ENCODE results near the gene ALDH1L2. TPM values are rescaled to one million over a fixed set of nuclear protein-coding genes. Genes with fewer than 3 reads are reported as not detected.

Gene ALDH1L2
- total RNA-seq, 1 experiment from 2014 or later = 7.7 TPM

DNA sequence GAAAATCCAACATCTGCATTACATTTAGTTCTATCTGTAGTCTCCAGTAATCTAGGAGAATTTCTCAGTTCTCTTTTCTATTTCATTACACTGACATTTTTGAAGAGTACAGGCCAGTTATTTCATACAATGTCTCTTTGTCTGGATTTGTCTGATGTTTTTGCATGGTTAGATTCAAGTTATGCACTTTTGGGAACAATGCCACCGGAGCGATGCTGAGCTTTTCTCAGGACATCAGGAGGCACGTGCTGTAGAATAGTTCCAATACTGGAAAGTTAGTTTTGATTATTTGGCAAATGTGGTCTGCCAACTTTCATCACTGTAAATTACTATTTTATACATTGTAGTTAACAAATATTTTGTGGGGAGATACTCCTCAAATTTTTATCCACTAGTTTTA is 43.1 kb downstream of the ALDH1L2 start (continued):
- TF ChIP-seq, protein P1, sequence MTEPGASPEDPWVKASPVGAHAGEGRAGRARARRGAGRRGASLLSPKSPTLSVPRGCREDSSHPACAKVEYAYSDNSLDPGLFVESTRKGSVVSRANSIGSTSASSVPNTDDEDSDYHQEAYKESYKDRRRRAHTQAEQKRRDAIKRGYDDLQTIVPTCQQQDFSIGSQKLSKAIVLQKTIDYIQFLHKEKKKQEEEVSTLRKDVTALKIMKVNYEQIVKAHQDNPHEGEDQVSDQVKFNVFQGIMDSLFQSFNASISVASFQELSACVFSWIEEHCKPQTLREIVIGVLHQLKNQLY (CRISPR knock-in tag; IDR thresholded peaks at IDR 0.05) = no peak
- no peak for TF ChIP-seq OVOL2 (CRISPR knock-in tag; IDR thresholded peaks at IDR 0.05; ENCODE audit: borderline replicate concordance)
- TF ChIP-seq IRF1 (CRISPR knock-in tag; IDR thresholded peaks at IDR 0.05) = no peak
- TF ChIP-seq JAZF1 (CRISPR knock-in tag; IDR thresholded peaks at IDR 0.05) = no peak
- no peak for TF ChIP-seq NR1H2 (CRISPR knock-in tag; IDR thresholded peaks at IDR 0.05)
- no peak for TF ChIP-seq TCF7 (CRISPR knock-in tag; IDR thresholded peaks at IDR 0.05; ENCODE audit: low read depth)
- TF ChIP-seq CDX4 (CRISPR knock-in tag; IDR thresholded peaks at IDR 0.05; ENCODE audit: borderline replicate concordance) = no peak
- TF ChIP-seq FOXK1 (CRISPR knock-in tag; IDR thresholded peaks at IDR 0.05) = no peak
- no peak for TF ChIP-seq ATF3 (CRISPR knock-in tag; conservative IDR thresholded peaks at IDR 0.05)
- no peak for TF ChIP-seq RORB (CRISPR knock-in tag; IDR thresholded peaks at IDR 0.05)
- TF ChIP-seq ZNF232 (CRISPR knock-in tag; IDR thresholded peaks at IDR 0.05) = no peak
- no peak for TF ChIP-seq SMAD4 (CRISPR knock-in tag; IDR thresholded peaks at IDR 0.05)

DNA sequence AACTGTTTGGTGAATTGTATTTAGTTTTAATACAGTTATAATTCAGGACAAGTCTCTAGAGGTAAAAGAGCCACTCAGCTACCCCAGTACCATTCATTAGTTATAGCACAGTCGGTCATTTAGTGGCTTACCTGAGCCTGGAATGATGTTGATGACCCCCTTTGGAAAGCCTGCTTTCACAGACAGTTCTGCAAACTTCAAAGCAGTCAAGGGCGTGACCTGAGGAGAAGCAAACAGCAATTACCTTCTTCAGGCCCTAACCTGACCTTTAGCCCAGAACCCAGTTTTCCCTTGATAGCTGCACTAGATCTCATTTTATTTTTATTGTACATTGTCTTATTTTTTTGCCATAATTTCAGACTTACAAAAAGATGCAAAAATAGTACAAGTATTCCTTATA is 43.8 kb downstream of the ALDH1L2 start:
- no peak for DNase-seq (ENCODE audit: low spot score)
- POLR2A ChIA-PET = interaction anchor here (0.6 kb wide), 1 partner anchor 934 kb away, joined by 5 read pairs; no protein-coding TSS in a partner anchor
- CTCF ChIA-PET = no interaction called here

More for the DNA sequence above, 43.8 kb downstream of the ALDH1L2 start:
- Mint-ChIP-seq H3K9me3 (no peaks in the 10 kb centered on the region), H3K36me3 (no peaks in the 10 kb centered on the region), H3K4me1 (no peaks in the 10 kb centered on the region), H3K4me3 (no peak overlapping the region), H3K27ac (no peak overlapping the region), H3K27me3 (ENCODE audit: low read depth) (no peaks in the 10 kb centered on the region)
- no peak for ATAC-seq
- TF ChIP-seq TP53 (CRISPR knock-in tag; IDR thresholded peaks at IDR 0.05) (no peak), ELF4 (CRISPR knock-in tag; IDR thresholded peaks at IDR 0.05; ENCODE audit: low read depth) (no peak), SOX15 (CRISPR knock-in tag; IDR thresholded peaks at IDR 0.05) (no peak), USF2 (CRISPR knock-in tag; IDR thresholded peaks at IDR 0.05) (no peak), ZNF138 (CRISPR knock-in tag; conservative IDR thresholded peaks at IDR 0.05) (no peak)
- TF ChIP-seq, protein P2, sequence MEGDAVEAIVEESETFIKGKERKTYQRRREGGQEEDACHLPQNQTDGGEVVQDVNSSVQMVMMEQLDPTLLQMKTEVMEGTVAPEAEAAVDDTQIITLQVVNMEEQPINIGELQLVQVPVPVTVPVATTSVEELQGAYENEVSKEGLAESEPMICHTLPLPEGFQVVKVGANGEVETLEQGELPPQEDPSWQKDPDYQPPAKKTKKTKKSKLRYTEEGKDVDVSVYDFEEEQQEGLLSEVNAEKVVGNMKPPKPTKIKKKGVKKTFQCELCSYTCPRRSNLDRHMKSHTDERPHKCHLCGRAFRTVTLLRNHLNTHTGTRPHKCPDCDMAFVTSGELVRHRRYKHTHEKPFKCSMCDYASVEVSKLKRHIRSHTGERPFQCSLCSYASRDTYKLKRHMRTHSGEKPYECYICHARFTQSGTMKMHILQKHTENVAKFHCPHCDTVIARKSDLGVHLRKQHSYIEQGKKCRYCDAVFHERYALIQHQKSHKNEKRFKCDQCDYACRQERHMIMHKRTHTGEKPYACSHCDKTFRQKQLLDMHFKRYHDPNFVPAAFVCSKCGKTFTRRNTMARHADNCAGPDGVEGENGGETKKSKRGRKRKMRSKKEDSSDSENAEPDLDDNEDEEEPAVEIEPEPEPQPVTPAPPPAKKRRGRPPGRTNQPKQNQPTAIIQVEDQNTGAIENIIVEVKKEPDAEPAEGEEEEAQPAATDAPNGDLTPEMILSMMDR (IDR thresholded peaks at IDR 0.05) = no peak
- TF ChIP-seq, protein P3, sequence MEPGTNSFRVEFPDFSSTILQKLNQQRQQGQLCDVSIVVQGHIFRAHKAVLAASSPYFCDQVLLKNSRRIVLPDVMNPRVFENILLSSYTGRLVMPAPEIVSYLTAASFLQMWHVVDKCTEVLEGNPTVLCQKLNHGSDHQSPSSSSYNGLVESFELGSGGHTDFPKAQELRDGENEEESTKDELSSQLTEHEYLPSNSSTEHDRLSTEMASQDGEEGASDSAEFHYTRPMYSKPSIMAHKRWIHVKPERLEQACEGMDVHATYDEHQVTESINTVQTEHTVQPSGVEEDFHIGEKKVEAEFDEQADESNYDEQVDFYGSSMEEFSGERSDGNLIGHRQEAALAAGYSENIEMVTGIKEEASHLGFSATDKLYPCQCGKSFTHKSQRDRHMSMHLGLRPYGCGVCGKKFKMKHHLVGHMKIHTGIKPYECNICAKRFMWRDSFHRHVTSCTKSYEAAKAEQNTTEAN (CRISPR knock-in tag; IDR thresholded peaks at IDR 0.05) = no peak

All from WTC11 (cell line).